HG02938 (cell line): ENCODE data around the gene ARL14EP.

Experiments used
- ATAC-seq: cut with Tn5 transposase; IDR thresholded peaks from one replicate; pipeline ENCODE4 v1.9.1; 2021; ENCODE audit warnings: mild to moderate bottlenecking, moderate library complexity; ENCODE audit not compliant: unreplicated experiment

ARL14EP gene

GRCh38 chr11:30368394-30368793 lies 45.5 kb downstream of the ARL14EP start:
- ATAC-seq, result no peak

- no peak for ATAC-seq
These were observed 47.3 kb downstream of the ARL14EP start for GRCh38 chr11:30370164-30370563.

GRCh38 chr11:30377347-30377746 lies 54.4 kb downstream of the ARL14EP start:
- ATAC-seq, result no peak

- ATAC-seq, result no peak
These were observed 57.9 kb downstream of the ARL14EP start for GRCh38 chr11:30380846-30381245.

GRCh38 chr11:30381879-30382278 lies 59.0 kb downstream of the ARL14EP start:
- ATAC-seq, result no peak
